Measurements from ENCODE around the gene METTL1.

METTL1 gene

GRCh38 chr12:57737467-57738460, 34.1 kb downstream of the METTL1 start:
- DNase-seq (ENCODE audit: low read depth), result no peak

GRCh38 chr12:57736741-57737466, 35.0 kb downstream of the METTL1 start:
- DNase-seq (ENCODE audit: low read depth), result no peak

GRCh38 chr12:57735952-57736740, 35.8 kb downstream of the METTL1 start:
- no peak for DNase-seq (ENCODE audit: low read depth)

GRCh38 chr12:57735198-57735855, 36.6 kb downstream of the METTL1 start:
- DNase-seq (ENCODE audit: low read depth), result no peak

- no peak for DNase-seq (ENCODE audit: low read depth)
Observed at GRCh38 chr12:57734591-57734990, 37.3 kb downstream of the METTL1 start.

GRCh38 chr12:57733928-57734327, 38.0 kb downstream of the METTL1 start:
- DNase-seq (ENCODE audit: low read depth), result no peak

GRCh38 chr12:57732726-57733593, 38.9 kb downstream of the METTL1 start:
- no peak for DNase-seq (ENCODE audit: low read depth)

- DNase-seq (ENCODE audit: low read depth), result no peak
Observed at GRCh38 chr12:57732270-57732669, 39.6 kb downstream of the METTL1 start.

- no peak for DNase-seq (ENCODE audit: low read depth)
Observed at GRCh38 chr12:57731411-57732080, 40.4 kb downstream of the METTL1 start.

GRCh38 chr12:57730336-57731067, 41.4 kb downstream of the METTL1 start:
- no peak for DNase-seq (ENCODE audit: low read depth)

- DNase-seq (ENCODE audit: low read depth), result no peak
Observed at GRCh38 chr12:57729321-57729844, 42.5 kb downstream of the METTL1 start.

GRCh38 chr12:57727758-57728395, 44.0 kb downstream of the METTL1 start:
- no peak for DNase-seq (ENCODE audit: low read depth)

- DNase-seq (ENCODE audit: low read depth), result no peak
Observed at GRCh38 chr12:57726884-57727757, 44.8 kb downstream of the METTL1 start.

GRCh38 chr12:57726151-57726883, 45.6 kb downstream of the METTL1 start:
- DNase-seq (ENCODE audit: low read depth), result peak; percentile 86

- no peak for DNase-seq (ENCODE audit: low read depth)
Observed at GRCh38 chr12:57725851-57726150, 46.1 kb downstream of the METTL1 start.

GRCh38 chr12:57724936-57725740, 46.8 kb downstream of the METTL1 start:
- DNase-seq (ENCODE audit: low read depth), result no peak

Measured in fibroblast of gingiva (primary cell).